ENCODE results near the gene HSD3B1.

HSD3B1 gene

DNA sequence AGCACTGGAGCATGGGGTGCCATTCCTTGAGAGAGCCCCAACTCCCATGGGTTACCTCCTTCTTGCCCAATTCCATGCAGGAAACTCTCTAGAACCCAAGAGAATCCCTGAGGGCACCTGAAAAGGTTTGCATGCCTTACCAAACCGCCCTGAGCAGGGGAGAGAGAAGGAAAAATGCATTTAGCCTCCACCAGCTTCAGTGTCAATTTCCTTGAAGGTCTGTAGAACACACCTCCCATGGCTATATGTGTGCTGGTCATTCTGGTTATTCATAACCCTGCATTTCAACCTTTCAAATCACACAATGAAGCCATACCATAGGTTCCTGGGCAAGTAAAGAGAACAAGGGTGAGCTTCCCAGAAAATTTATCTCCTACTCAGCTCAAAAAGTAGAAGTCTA, 39.6 kb downstream of the HSD3B1 start:
- Histone ChIP-seq H4K20me1 (ENCODE audit: insufficient read depth, low read length) (no peaks in the 10 kb centered on the region), H3K4me2 (ENCODE audit: low read length) (no peak overlapping the region), H3K9me2 (ENCODE audit: low read depth, low read length) (no peaks in the 10 kb centered on the region), H2AFZ (ENCODE audit: low read length) (no peak overlapping the region), H3K9ac (ENCODE audit: low read length) (no peak overlapping the region), H3K27ac (ENCODE audit: low read depth, low read length, poor library complexity, severe bottlenecking) (no peak overlapping the region), H3K36me3 (ENCODE audit: insufficient read depth, low read length) (no peaks in the 10 kb centered on the region), H3K79me2 (ENCODE audit: insufficient read depth, low read length) (no peaks in the 10 kb centered on the region), H3K4me1 (ENCODE audit: insufficient read depth, low read length, severe bottlenecking) (no peaks in the 10 kb centered on the region), H3K27me3 (ENCODE audit: insufficient read depth, low read length) (no peaks in the 10 kb centered on the region), H3F3A (ENCODE audit: insufficient read depth, low read length) (no peaks in the 10 kb centered on the region), H3K4me3 (ENCODE audit: low read depth, low read length, poor library complexity, severe bottlenecking) (no peak overlapping the region), H3K9me3 (ENCODE audit: low read length) (no peaks in the 10 kb centered on the region)
- TF ChIP-seq, protein P1, sequence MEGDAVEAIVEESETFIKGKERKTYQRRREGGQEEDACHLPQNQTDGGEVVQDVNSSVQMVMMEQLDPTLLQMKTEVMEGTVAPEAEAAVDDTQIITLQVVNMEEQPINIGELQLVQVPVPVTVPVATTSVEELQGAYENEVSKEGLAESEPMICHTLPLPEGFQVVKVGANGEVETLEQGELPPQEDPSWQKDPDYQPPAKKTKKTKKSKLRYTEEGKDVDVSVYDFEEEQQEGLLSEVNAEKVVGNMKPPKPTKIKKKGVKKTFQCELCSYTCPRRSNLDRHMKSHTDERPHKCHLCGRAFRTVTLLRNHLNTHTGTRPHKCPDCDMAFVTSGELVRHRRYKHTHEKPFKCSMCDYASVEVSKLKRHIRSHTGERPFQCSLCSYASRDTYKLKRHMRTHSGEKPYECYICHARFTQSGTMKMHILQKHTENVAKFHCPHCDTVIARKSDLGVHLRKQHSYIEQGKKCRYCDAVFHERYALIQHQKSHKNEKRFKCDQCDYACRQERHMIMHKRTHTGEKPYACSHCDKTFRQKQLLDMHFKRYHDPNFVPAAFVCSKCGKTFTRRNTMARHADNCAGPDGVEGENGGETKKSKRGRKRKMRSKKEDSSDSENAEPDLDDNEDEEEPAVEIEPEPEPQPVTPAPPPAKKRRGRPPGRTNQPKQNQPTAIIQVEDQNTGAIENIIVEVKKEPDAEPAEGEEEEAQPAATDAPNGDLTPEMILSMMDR (IDR thresholded peaks at IDR 0.05; ENCODE audit: low read length): no peak
- no peak for TF ChIP-seq EZH2 (IDR thresholded peaks at IDR 0.05; ENCODE audit: borderline replicate concordance, low read length)

DNA sequence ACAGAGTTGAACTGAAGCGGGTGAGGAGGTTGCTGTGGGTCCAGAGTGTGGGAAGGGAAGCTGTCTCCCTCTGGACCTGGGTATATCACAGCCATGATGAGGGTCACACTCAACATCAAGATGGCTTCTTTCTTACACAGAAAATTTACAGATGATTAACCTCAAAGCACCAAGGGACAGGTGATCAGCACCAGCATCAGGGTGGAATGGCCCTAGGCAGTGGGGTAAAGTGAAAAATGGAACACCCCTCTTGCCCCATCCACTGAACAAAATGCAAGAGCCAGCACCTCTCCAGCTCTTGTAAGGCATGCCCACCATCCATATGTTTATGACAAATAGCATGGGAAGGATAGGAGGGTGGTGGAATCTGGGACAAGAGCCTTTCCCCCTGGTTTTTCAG, 40.3 kb downstream of the HSD3B1 start:
- no peaks in the 10 kb centered on the region for H3K27me3 ChIP-seq (ENCODE audit: insufficient read depth, low read length)
- H3K9ac ChIP-seq (ENCODE audit: low read length): no peak overlapping the region
- no peak overlapping the region for H2AFZ ChIP-seq (ENCODE audit: low read length)
- no peak for TF ChIP-seq EZH2 (IDR thresholded peaks at IDR 0.05; ENCODE audit: borderline replicate concordance, low read length)
- TF ChIP-seq, protein P1 (IDR thresholded peaks at IDR 0.05; ENCODE audit: low read length): no peak
- no peaks in the 10 kb centered on the region for H3K36me3 ChIP-seq (ENCODE audit: insufficient read depth, low read length)
- no peaks in the 10 kb centered on the region for H3K79me2 ChIP-seq (ENCODE audit: insufficient read depth, low read length)
- H3K4me2 ChIP-seq (ENCODE audit: low read length): no peak overlapping the region
- H3K4me3 ChIP-seq (ENCODE audit: low read depth, low read length, poor library complexity, severe bottlenecking): no peak overlapping the region
- no peak overlapping the region for H3K27ac ChIP-seq (ENCODE audit: low read depth, low read length, poor library complexity, severe bottlenecking)
- no peaks in the 10 kb centered on the region for H3K4me1 ChIP-seq (ENCODE audit: insufficient read depth, low read length, severe bottlenecking)
- H3K9me3 ChIP-seq (ENCODE audit: low read length): no peaks in the 10 kb centered on the region
- no peaks in the 10 kb centered on the region for H4K20me1 ChIP-seq (ENCODE audit: insufficient read depth, low read length)
- no peaks in the 10 kb centered on the region for H3K9me2 ChIP-seq (ENCODE audit: low read depth, low read length)
- H3F3A ChIP-seq (ENCODE audit: insufficient read depth, low read length): no peaks in the 10 kb centered on the region

DNA sequence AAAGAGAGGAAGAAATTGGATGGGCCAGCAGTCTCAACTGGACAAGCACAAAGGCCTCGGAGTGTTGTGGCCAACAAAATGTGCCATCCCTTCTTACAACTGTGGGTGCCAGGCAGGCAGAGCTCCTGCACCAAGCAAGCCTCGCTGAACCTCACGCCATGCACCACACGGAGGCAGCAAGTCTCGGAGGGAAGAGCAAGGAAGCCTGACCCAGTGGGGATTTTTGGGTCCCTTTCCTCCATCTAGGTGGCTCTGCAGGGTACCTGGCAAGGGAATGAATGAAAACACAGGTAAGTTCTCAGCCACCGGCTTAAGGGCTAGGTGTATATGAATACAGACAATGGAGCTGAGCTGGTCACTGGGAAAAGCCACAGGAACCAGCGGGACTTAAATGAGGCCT, 40.8 kb downstream of the HSD3B1 start:
- no peaks in the 10 kb centered on the region for H3K79me2 ChIP-seq (ENCODE audit: insufficient read depth, low read length)
- no peak overlapping the region for H3K27ac ChIP-seq (ENCODE audit: low read depth, low read length, poor library complexity, severe bottlenecking)
- no peaks in the 10 kb centered on the region for H3K9me2 ChIP-seq (ENCODE audit: low read depth, low read length)
- no peaks in the 10 kb centered on the region for H3K27me3 ChIP-seq (ENCODE audit: insufficient read depth, low read length)
- H2AFZ ChIP-seq (ENCODE audit: low read length): no peak overlapping the region
- no peaks in the 10 kb centered on the region for H3K9me3 ChIP-seq (ENCODE audit: low read length)
- H3K4me2 ChIP-seq (ENCODE audit: low read length): no peak overlapping the region
- H3K9ac ChIP-seq (ENCODE audit: low read length): no peak overlapping the region
- TF ChIP-seq, protein P1 (IDR thresholded peaks at IDR 0.05; ENCODE audit: low read length): no peak
- TF ChIP-seq EZH2 (IDR thresholded peaks at IDR 0.05; ENCODE audit: borderline replicate concordance, low read length): no peak
- H4K20me1 ChIP-seq (ENCODE audit: insufficient read depth, low read length): no peaks in the 10 kb centered on the region
- no peaks in the 10 kb centered on the region for H3K36me3 ChIP-seq (ENCODE audit: insufficient read depth, low read length)
- H3K4me3 ChIP-seq (ENCODE audit: low read depth, low read length, poor library complexity, severe bottlenecking): no peak overlapping the region
- H3K4me1 ChIP-seq (ENCODE audit: insufficient read depth, low read length, severe bottlenecking): no peaks in the 10 kb centered on the region
- no peaks in the 10 kb centered on the region for H3F3A ChIP-seq (ENCODE audit: insufficient read depth, low read length)

Data from OCI-LY1 (cell line).